ENCODE results near the gene HCAR1. TPM values are rescaled to one million over a fixed set of nuclear protein-coding genes. Genes with fewer than 3 reads are reported as not detected.

Gene HCAR1, protein sequence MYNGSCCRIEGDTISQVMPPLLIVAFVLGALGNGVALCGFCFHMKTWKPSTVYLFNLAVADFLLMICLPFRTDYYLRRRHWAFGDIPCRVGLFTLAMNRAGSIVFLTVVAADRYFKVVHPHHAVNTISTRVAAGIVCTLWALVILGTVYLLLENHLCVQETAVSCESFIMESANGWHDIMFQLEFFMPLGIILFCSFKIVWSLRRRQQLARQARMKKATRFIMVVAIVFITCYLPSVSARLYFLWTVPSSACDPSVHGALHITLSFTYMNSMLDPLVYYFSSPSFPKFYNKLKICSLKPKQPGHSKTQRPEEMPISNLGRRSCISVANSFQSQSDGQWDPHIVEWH
- under 0.01 TPM in 1 of 2 replicates, not detected in the other for total RNA-seq (2012; rRNA removed)
- polyA plus RNA-seq (2012; rRNA removed), result 0.03 TPM in 2 replicates
- polyA plus RNA-seq (2012; cell fraction: cytosol; rRNA removed), result 0.01 and 0.02 TPM in 2 replicates
- polyA plus RNA-seq (2012; cell fraction: nucleus; rRNA removed; ENCODE audit: low replicate concordance), result 0.01 TPM in 1 of 2 replicates, not detected in the other
- not detected for Bru-seq, nascent RNA
- BruChase-seq, experiment 1, labeled RNA remaining after a 6-hour chase, result percentile 11 among the genes with signal in this experiment
- percentile 15 among the genes with signal in this experiment for BruChase-seq, experiment 2, labeled RNA remaining after a 2-hour chase
- long read RNA-seq, result 0 reads

DNA sequence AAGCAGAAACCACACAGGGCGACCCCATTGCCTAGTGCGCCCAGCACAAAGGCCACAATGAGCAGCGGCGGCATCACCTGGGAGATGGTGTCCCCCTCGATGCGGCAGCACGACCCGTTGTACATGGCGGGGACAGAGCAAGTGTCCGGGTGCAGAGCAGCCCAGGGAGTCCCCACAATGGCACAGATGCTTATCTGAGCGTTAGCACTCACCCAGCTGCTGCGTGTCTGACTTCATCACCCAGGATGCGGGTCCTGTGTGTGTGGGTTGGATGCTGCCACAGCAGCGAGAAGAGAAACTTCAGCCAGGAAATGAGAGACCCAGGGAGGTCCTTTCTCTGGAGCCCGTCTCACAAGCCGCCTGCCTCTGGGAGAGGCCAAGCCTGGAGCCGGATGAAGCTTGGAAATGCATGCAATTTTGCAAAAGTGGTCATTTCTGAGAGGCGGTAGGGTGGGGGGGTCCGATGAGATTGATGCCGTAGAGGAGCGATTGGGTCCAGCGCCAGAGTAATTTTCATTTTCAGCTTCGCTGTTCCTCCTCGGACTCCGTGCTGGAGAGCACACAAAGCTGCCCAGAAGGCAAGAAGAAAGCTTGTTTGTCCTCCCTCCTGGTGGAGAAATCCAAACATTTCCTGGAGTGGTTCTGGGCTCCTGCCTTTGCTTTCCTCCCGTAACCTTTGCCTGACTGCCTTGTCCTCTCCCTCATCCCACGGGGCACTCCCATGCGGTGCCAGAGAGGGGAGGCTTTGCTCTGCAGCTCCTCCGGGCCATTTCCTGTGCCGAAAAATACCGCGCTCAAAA, at the start of gene HCAR1:
Gene HCAR1 (minus strand): TSS at position 630 of the 800 bp plus-strand sequence. CDS start 505 bp downstream, at position 125.
- Histone ChIP-seq H2BK15ac (ENCODE audit: low read depth, low read length) (no peak within 1 kb of the TSS), H4K5ac (ENCODE audit: low read depth, low read length) (no peak within 1 kb of the TSS), H3K4me3 (ENCODE audit: insufficient read depth, low read depth, low read length) (no peak within 1 kb of the TSS), H3K56ac (ENCODE audit: extremely low read depth, insufficient read depth, low read length) (no peak within 1 kb of the TSS), H2BK120ac (ENCODE audit: low read depth, low read length) (no peak within 1 kb of the TSS), H2AFZ (replicated peaks; ENCODE audit: low read length, poor library complexity) (peak within 1 kb of the TSS; percentile 48), H4K8ac (ENCODE audit: low read depth in 2 of 2, low read length in 2 of 2) (no peak within 1 kb of the TSS), H3K18ac (ENCODE audit: low read depth, low read length) (no peak within 1 kb of the TSS), H3K4me2 (ENCODE audit: low read depth, low read length) (no peak within 1 kb of the TSS), H3K79me1 (ENCODE audit: low read depth in 1 of 2, low read length in 2 of 2) (no peaks in the 10 kb centered on the region), H3K36me3 (ENCODE audit: control insufficient read depth, insufficient read depth, low read length) (no peaks in the 10 kb centered on the region), H3K14ac (replicated peaks; ENCODE audit: low read depth, low read length) (no peak within 1 kb of the TSS; the same call in 1 of the 2 replicates), H2BK20ac (ENCODE audit: low read depth, low read length) (no peak within 1 kb of the TSS), H3K27me3 (ENCODE audit: control insufficient read depth, insufficient read depth, low read length) (peaks cover 30% of the 10 kb centered on the region), H3K9me1 (ENCODE audit: insufficient read depth, low read length) (no peaks in the 10 kb centered on the region), H2AK9ac (replicated peaks; ENCODE audit: low read depth, low read length, poor library complexity) (no peak within 1 kb of the TSS), H3K4ac (ENCODE audit: low read depth, low read length) (no peak within 1 kb of the TSS), H2BK5ac (ENCODE audit: low read depth, low read length, poor library complexity, severe bottlenecking) (no peak within 1 kb of the TSS), H3K9me3 (ENCODE audit: control insufficient read depth, insufficient read depth, low read length) (0 out of 2 replicates have a peak, but pooled peaks cover 2% of the 10 kb centered on the region), H3K27ac (ENCODE audit: insufficient read depth, low read length) (no peak within 1 kb of the TSS), H3K9ac (ENCODE audit: low read depth, low read length) (no peak within 1 kb of the TSS), H4K91ac (ENCODE audit: insufficient read depth, low read depth, low read length) (no peak within 1 kb of the TSS), H3K4me1 (ENCODE audit: control insufficient read depth, insufficient read depth, low read length) (no peaks in the 10 kb centered on the region), H2AK5ac (ENCODE audit: low read depth, low read length) (no peak within 1 kb of the TSS), H4K20me1 (ENCODE audit: insufficient read depth, low read length) (no peaks in the 10 kb centered on the region), H3K23ac (ENCODE audit: low read depth, low read length) (no peak within 1 kb of the TSS)
- 88% methylated on average over 12 of the region's 32 CpGs; no CpG with 5 or more reads in 1 of the 2 experiments for whole genome bisulfite sequencing, 2 experiments (ENCODE audit: extremely low coverage in 2 of 2, insufficient read length in 1 of 2)
- BruUV-seq (replicated peaks), result no TSS peak
- no peak for DNase-seq
- ATAC-seq (ENCODE audit: low read depth), result no peak
- intact Hi-C loops (cut with micrococcal nuclease), result no loop called here
- in situ Hi-C loops (cut with MboI; ENCODE audit: low sequenced_read_pairs), result no loop called here
- no peak for TF ChIP-seq NFE2L2 (IDR thresholded peaks at IDR 0.05; ENCODE audit: low read depth, low read length)
- TF ChIP-seq CHD1 (IDR thresholded peaks at IDR 0.05; ENCODE audit: low read depth, low read length), result no peak
- TF ChIP-seq SMC3 (IDR thresholded peaks at IDR 0.05; ENCODE audit: low read depth, low read length), result no peak
- TF ChIP-seq, protein P1, sequence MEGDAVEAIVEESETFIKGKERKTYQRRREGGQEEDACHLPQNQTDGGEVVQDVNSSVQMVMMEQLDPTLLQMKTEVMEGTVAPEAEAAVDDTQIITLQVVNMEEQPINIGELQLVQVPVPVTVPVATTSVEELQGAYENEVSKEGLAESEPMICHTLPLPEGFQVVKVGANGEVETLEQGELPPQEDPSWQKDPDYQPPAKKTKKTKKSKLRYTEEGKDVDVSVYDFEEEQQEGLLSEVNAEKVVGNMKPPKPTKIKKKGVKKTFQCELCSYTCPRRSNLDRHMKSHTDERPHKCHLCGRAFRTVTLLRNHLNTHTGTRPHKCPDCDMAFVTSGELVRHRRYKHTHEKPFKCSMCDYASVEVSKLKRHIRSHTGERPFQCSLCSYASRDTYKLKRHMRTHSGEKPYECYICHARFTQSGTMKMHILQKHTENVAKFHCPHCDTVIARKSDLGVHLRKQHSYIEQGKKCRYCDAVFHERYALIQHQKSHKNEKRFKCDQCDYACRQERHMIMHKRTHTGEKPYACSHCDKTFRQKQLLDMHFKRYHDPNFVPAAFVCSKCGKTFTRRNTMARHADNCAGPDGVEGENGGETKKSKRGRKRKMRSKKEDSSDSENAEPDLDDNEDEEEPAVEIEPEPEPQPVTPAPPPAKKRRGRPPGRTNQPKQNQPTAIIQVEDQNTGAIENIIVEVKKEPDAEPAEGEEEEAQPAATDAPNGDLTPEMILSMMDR (conservative IDR thresholded peaks at IDR 0.05; ENCODE audit: low read depth, low read length), result no peak
- no peak for TF ChIP-seq RCOR1 (IDR thresholded peaks at IDR 0.05; ENCODE audit: insufficient replicate concordance, low read length)
- TF ChIP-seq MAZ (IDR thresholded peaks at IDR 0.05; ENCODE audit: borderline replicate concordance, low read depth, low read length), result no peak
- no peak for TF ChIP-seq MXI1 (IDR thresholded peaks at IDR 0.05; ENCODE audit: borderline replicate concordance, low read depth, low read length)
- no peak for TF ChIP-seq RAD21 (IDR thresholded peaks at IDR 0.05; ENCODE audit: low read length)
- TF ChIP-seq BHLHE40 (IDR thresholded peaks at IDR 0.05; ENCODE audit: low read depth, low read length), result no peak
- TF ChIP-seq POLR2A (IDR thresholded peaks at IDR 0.05; ENCODE audit: low read depth, low read length), result no peak
- TF ChIP-seq MAFK (IDR thresholded peaks at IDR 0.05; ENCODE audit: low read depth, low read length), result no peak
- CTCF ChIA-PET, result no interaction called here
- dilution Hi-C loops (cut with HindIII; ENCODE audit: low sequenced_read_pairs, unreplicated experiment), result no loop called here
- POLR2A ChIA-PET (ENCODE audit: unreplicated experiment), result no interaction called here

Measured in IMR-90 (cell line).